Endothelial cell of umbilical vein (primary cell): ENCODE results near the gene HOXB6. TPM values are rescaled to one million over a fixed set of nuclear protein-coding genes. Genes with fewer than 3 reads are reported as not detected.
A peak's percentile ranks its signal among the peaks of the same experiment; 100 is the strongest.

ENCODE experiments used
- BruUV-seq: library from RNA; stranded (reverse); fragments of 400-500 nt; replicated peaks from 2 replicates; lab custom pipeline; 2021; lab: Mats Ljungman, UMichigan
- CTCF ChIA-PET: fragments of 300-600, 350-600 bp; sonication (Branson Sonifier 250); formaldehyde crosslinking; loops from one replicate; lab custom pipeline; 2021; ENCODE audit warnings: antibody characterized with exemption, inconsistent platforms; lab: Charles Lee
- POLR2A ChIA-PET: fragments of 300-600, 350-600 bp; sonication (Branson Sonifier 250); formaldehyde crosslinking; loops from one replicate; lab custom pipeline; 2021; ENCODE audit warnings: antibody characterized with exemption, inconsistent platforms; lab: Charles Lee
- DNase-seq: peaks from one replicate; pipeline ENCODE4 v3.0.0-alpha.2; 2011; ENCODE audit warnings: low read depth, low spot score
- FAIRE-seq: peaks from 2 replicates; lab custom pipeline; 2011; peaks lifted over from hg19 to GRCh38; lab: Jason Lieb, UNC
- H2AFZ ChIP-seq: 2 replicates; pipeline ENCODE4 v1.6.0; 2012; ENCODE audit warnings: low read depth, low read length, control low read depth, inconsistent platforms
- H3K27ac ChIP-seq: 2 replicates; pipeline ENCODE4 v1.5.1; 2011; ENCODE audit warnings: low read depth, mild to moderate bottlenecking, control low read depth, low read length, moderate library complexity; ENCODE audit not compliant: insufficient read depth
- H3K27me3 ChIP-seq, 2 experiments: 2 replicates each; pipeline versions ENCODE4 v1.6.0 to v1.6.1; 2011; ENCODE audit warnings: low read length in 2 of 2, mixed read lengths in 1 of 2; ENCODE audit not compliant: control insufficient read depth in 2 of 2, insufficient read depth in 2 of 2
- H3K36me3 ChIP-seq, 2 experiments: 2 replicates in 1 of 2; 3 replicates in 1 of 2; pipeline ENCODE4 v1.5.1; 2011; ENCODE audit warnings: low read length in 2 of 2, mild to moderate bottlenecking in 1 of 2, moderate library complexity in 1 of 2; ENCODE audit not compliant: control insufficient read depth in 2 of 2, insufficient read depth in 2 of 2; ENCODE audit errors: extremely low read depth in 1 of 2
- H3K4me1 ChIP-seq: 3 replicates; pipeline ENCODE4 v1.5.1; 2011; ENCODE audit warnings: mild to moderate bottlenecking, low read length; ENCODE audit not compliant: control insufficient read depth, insufficient read depth; ENCODE audit errors: extremely low read depth
- H3K4me2 ChIP-seq: 2 replicates; pipeline ENCODE4 v1.6.1; 2011; ENCODE audit warnings: low read length, control low read depth, mixed read lengths; ENCODE audit not compliant: insufficient read depth
- H3K4me3 ChIP-seq, 3 experiments: fragments of 200-600 bp in 1 of 3; sonication (generic), shearing (Covaris generic) in 1 of 3; replicated peaks in 1 of 3; 2 replicates each; pipeline ENCODE4 v1.5.1; 2011 to 2016; ENCODE audit warnings: control low read depth in 3 of 3, low read length in 3 of 3, mild to moderate bottlenecking in 2 of 3, inconsistent platforms in 1 of 3, low read depth in 1 of 3, moderate library complexity in 1 of 3; ENCODE audit not compliant: insufficient read depth in 1 of 3
- H3K79me2 ChIP-seq: 2 replicates; pipeline ENCODE4 v1.6.0; 2012; ENCODE audit warnings: low read length, inconsistent platforms; ENCODE audit not compliant: control insufficient read depth, insufficient read depth
- H3K9ac ChIP-seq: replicated peaks from 2 replicates; pipeline ENCODE3; 2011; ENCODE audit warnings: low read length, control low read depth; ENCODE audit not compliant: insufficient read depth; ENCODE audit errors: extremely low read depth
- H3K9me1 ChIP-seq: replicated peaks from 3 replicates; pipeline ENCODE4 v1.6.0; 2011; ENCODE audit warnings: mild to moderate bottlenecking, low read length; ENCODE audit not compliant: control insufficient read depth, insufficient read depth; ENCODE audit errors: extremely low read depth
- H3K9me3 ChIP-seq: replicated peaks from 2 replicates; pipeline ENCODE4 v1.5.1; 2012; ENCODE audit warnings: low read length, inconsistent platforms; ENCODE audit not compliant: control insufficient read depth, insufficient read depth
- H4K20me1 ChIP-seq: replicated peaks from 2 replicates; pipeline ENCODE3; 2011; ENCODE audit warnings: mild to moderate bottlenecking, low read length; ENCODE audit not compliant: control insufficient read depth, insufficient read depth; ENCODE audit errors: extremely low read depth
- CTCF ChIP-seq, 2 donors: IDR thresholded peaks; 1 replicate in 1 of 2; 2 replicates in 1 of 2; pipeline ENCODE4 v1.5.1; 2011; ENCODE audit warnings: low read length in 2 of 2, mild to moderate bottlenecking in 2 of 2, moderate library complexity in 2 of 2, control low read depth in 1 of 2, inconsistent platforms in 1 of 2, low read depth in 1 of 2; ENCODE audit not compliant: insufficient read depth in 1 of 2; ENCODE audit errors: extremely low read depth in 1 of 2
- EZH2 ChIP-seq: IDR thresholded peaks from 2 replicates; pipeline ENCODE4 v1.6.1; 2012; ENCODE audit warnings: borderline replicate concordance, low read depth, mild to moderate bottlenecking, moderate library complexity, low read length, inconsistent platforms; ENCODE audit not compliant: severe bottlenecking
- FOS ChIP-seq: IDR thresholded peaks from 2 replicates; pipeline ENCODE4 v1.6.1; 2011; ENCODE audit warnings: mild to moderate bottlenecking, low read length, moderate library complexity, borderline replicate concordance; ENCODE audit not compliant: insufficient read depth
- GATA2 ChIP-seq: IDR thresholded peaks from 2 replicates; pipeline ENCODE4 v1.7.0; 2011; ENCODE audit warnings: low read depth, mild to moderate bottlenecking, moderate library complexity, mixed read lengths, low read length; ENCODE audit not compliant: insufficient read length, insufficient read depth
- JUN ChIP-seq: IDR thresholded peaks from 2 replicates; pipeline ENCODE4 v1.6.1; 2011; ENCODE audit warnings: borderline replicate concordance, low read depth; ENCODE audit not compliant: insufficient read length, insufficient read depth
- MAX ChIP-seq: IDR thresholded peaks from 2 replicates; pipeline ENCODE4 v1.6.1; 2011; ENCODE audit not compliant: insufficient read depth, insufficient read length
- MYC ChIP-seq: IDR thresholded peaks from one replicate; pipeline ENCODE4 v1.6.1; 2011; ENCODE audit warnings: mild to moderate bottlenecking, low read depth, low read length
- POLR2A ChIP-seq: IDR thresholded peaks from 2 replicates; pipeline ENCODE4 v1.6.1; 2012; ENCODE audit warnings: low read depth, mild to moderate bottlenecking, control low read depth, low read length
- POLR2AphosphoS5 ChIP-seq: IDR thresholded peaks from 2 replicates; pipeline ENCODE4 v1.6.1; 2012; ENCODE audit warnings: low read depth, mild to moderate bottlenecking, control low read depth, low read length, moderate library complexity; ENCODE audit not compliant: insufficient read depth
- dilution Hi-C: fragments of 300-500 bp; cut with MboI; formaldehyde crosslinking; loops from one replicate; pipeline ENCODE4 v1.15.0; 2019; ENCODE audit warnings: low sequenced_read_pairs; ENCODE audit not compliant: extremely low pct_ligation_motif_present
- intact Hi-C: fragments of 100-400 bp; cut with micrococcal nuclease; formaldehyde crosslinking; loops from one replicate; pipeline ENCODE4 v1.10.0; 2022
- polyA plus RNA-seq, 4 experiments: library from polyadenylated mRNA; depleted of rRNA in 3 of 4; stranded (reverse) in 3 of 4; unstranded in 1 of 4; fragments of >200 nt; gene quantifications; 2 replicates each; pipeline versions ENCODE4 v1.2.1 to v1.2.3, GENCODE V29; 2011 to 2012; ENCODE audit warnings: missing spikeins in 1 of 4
- total RNA-seq: library from RNA; stranded (reverse); gene quantifications from 2 replicates; pipeline ENCODE4 v1.2.3, GENCODE V29; 2021

HOXB6 gene
- total and polyA plus RNA-seq, 2 donors (not counting 3 experiments of a cell fraction or from before 2014, with no cell fraction given), result 8.8 to 24.0 TPM

- POLR2A ChIA-PET, result interaction anchor here (0.7 to 1.0 kb wide), 3 partner anchors 13 to 366 kb away, joined by 3 to 6 read pairs (median 3); no protein-coding TSS in a partner anchor
- CTCF ChIA-PET, result interaction anchor here (0.9 to 1.2 kb wide), 4 partner anchors 13 to 321 kb away, joined by 3 to 6 read pairs (median 4); no protein-coding TSS in a partner anchor
- no peaks in the 10 kb centered on the region for H3K27me3 ChIP-seq
Observed at GRCh38 chr17:48579760-48580554, 24.8 kb downstream of the HOXB6 start.

GRCh38 chr17:48579471-48579759 lies 25.4 kb downstream of the HOXB6 start:
- H3K9me1 ChIP-seq, result no peaks in the 10 kb centered on the region
- no peaks in the 10 kb centered on the region for H3K9me3 ChIP-seq
- H3K27me3 ChIP-seq, result no peaks in the 10 kb centered on the region
- peaks cover 93% of the 10 kb centered on the region for H3K79me2 ChIP-seq
- ChIA-PET CTCF (interaction anchor here (0.6 to 1.2 kb wide), 4 partner anchors 12 to 229 kb away, joined by 3 to 6 read pairs (median 3); no protein-coding TSS in a partner anchor), POLR2A (interaction anchor here (0.7 kb wide), 1 partner anchor 13 kb away, joined by 6 read pairs; no protein-coding TSS in a partner anchor)
- peak overlapping the region; percentile 51 to 69 (median 67) for H3K4me3 ChIP-seq
- H4K20me1 ChIP-seq, result no peaks in the 10 kb centered on the region
- peak overlapping the region; percentile 71 for H3K27ac ChIP-seq
- intact Hi-C loops (no loop called here), dilution Hi-C loops (no loop called here)
- peak overlapping the region; percentile 55 for H3K9ac ChIP-seq
- DNase-seq, result peak; percentile 77
- no peak for FAIRE-seq
- no peak for TF ChIP-seq POLR2AphosphoS5
- TF ChIP-seq JUN, result no peak
- TF ChIP-seq MYC, result no peak
- TF ChIP-seq EZH2, result no peak
- no peak for TF ChIP-seq POLR2A
- TF ChIP-seq CTCF (IDR thresholded peaks at IDR 0.05; ENCODE audit: extremely low read depth in 1 of 2, insufficient read depth in 1 of 2, low read depth in 1 of 2, low read length in 2 of 2), result no peak
- TF ChIP-seq FOS, result no peak
- TF ChIP-seq MAX, result no peak
- no peak for TF ChIP-seq GATA2
- H3K4me2 ChIP-seq, result peak overlapping the region; percentile 89
- H3K36me3 ChIP-seq, result peaks cover 0 to 2% of the 10 kb centered on the region in 2 experiments
- BruUV-seq, result no TSS peak
- no peak overlapping the region for H2AFZ ChIP-seq
- peaks cover 57% of the 10 kb centered on the region for H3K4me1 ChIP-seq

More at GRCh38 chr17:48579760-48580554, 24.8 kb downstream of the HOXB6 start:
- Histone ChIP-seq H3K4me3 (peak overlapping the region; percentile 14 to 67 (median 20)), H3K9ac (peak overlapping the region; percentile 55), H2AFZ (no peak overlapping the region), H3K4me2 (peak overlapping the region; percentile 89), H3K27ac (peak overlapping the region; percentile 71), H4K20me1 (no peaks in the 10 kb centered on the region), H3K36me3 (peaks cover 0 to 2% of the 10 kb centered on the region in 2 experiments), H3K4me1 (peaks cover 53% of the 10 kb centered on the region), H3K79me2 (peaks cover 91% of the 10 kb centered on the region), H3K9me1 (no peaks in the 10 kb centered on the region), H3K9me3 (no peaks in the 10 kb centered on the region)
- FAIRE-seq (no peak), DNase-seq (peak; percentile 79)
- intact Hi-C loops, result loop anchor here (1.0 kb wide), 1 partner anchor 36 kb away; no protein-coding TSS in a partner anchor
- no TSS peak for BruUV-seq
- TF ChIP-seq MYC (no peak), GATA2 (no peak), POLR2A (no peak), FOS (no peak)
- dilution Hi-C loops, result no loop called here
